ENCODE data around the gene CXCL16. TPM values are rescaled to one million over a fixed set of nuclear protein-coding genes. Genes with fewer than 3 reads are reported as not detected.

The CXCL16 gene
- total and polyA plus RNA-seq, 2 of the 13 experiments (the other 11 are each of a cell fraction or from before 2014, with no cell fraction given) = 9.4 to 101 TPM

- TF ChIP-seq SP1 (IDR thresholded peaks at IDR 0.05) (no peak), SP1 (CRISPR knock-in tag; IDR thresholded peaks at IDR 0.05) (peak; percentile 55), ZNF512 (CRISPR knock-in tag; IDR thresholded peaks at IDR 0.05) (no peak), BORCS8-MEF2B (CRISPR knock-in tag; IDR thresholded peaks at IDR 0.05) (no peak), POLR2AphosphoS5 (IDR thresholded peaks at IDR 0.05; ENCODE audit: low read depth, low read length) (peak; percentile 80), U2AF1 (optimal IDR thresholded peaks at IDR 0.05; ENCODE audit: low read depth, low read length) (no peak), SALL2 (CRISPR knock-in tag; IDR thresholded peaks at IDR 0.05) (no peak), POLR2A (IDR thresholded peaks at IDR 0.05; ENCODE audit: insufficient read depth in 1 of 2, low read depth in 2 of 2, low read length in 2 of 2) (peak; percentile 75 to 97), PCBP2 (optimal IDR thresholded peaks at IDR 0.05; ENCODE audit: low read depth, low read length, poor library complexity, severe bottlenecking) (no peak), ZNF484 (CRISPR knock-in tag; IDR thresholded peaks at IDR 0.05; ENCODE audit: borderline replicate concordance, low read depth) (no peak), ZMYM4 (CRISPR knock-in tag; IDR thresholded peaks at IDR 0.05) (peak; percentile 59), THYN1 (CRISPR knock-in tag; IDR thresholded peaks at IDR 0.05; ENCODE audit: borderline replicate concordance, low read depth) (no peak), ZSCAN29 (CRISPR knock-in tag; conservative IDR thresholded peaks at IDR 0.05) (no peak), ZNF776 (CRISPR knock-in tag; IDR thresholded peaks at IDR 0.05) (no peak), ZSCAN30 (CRISPR knock-in tag; IDR thresholded peaks at IDR 0.05) (no peak), DR1 (CRISPR knock-in tag; IDR thresholded peaks at IDR 0.05) (peak; percentile 42; the same call in 1 of the 2 replicates), ZNF766 (CRISPR knock-in tag; IDR thresholded peaks at IDR 0.05; ENCODE audit: borderline replicate concordance) (no peak), CENPX (CRISPR knock-in tag; IDR thresholded peaks at IDR 0.05) (no peak), THAP11 (CRISPR knock-in tag; IDR thresholded peaks at IDR 0.05) (no peak), TAF1 (CRISPR knock-in tag; IDR thresholded peaks at IDR 0.05) (peak; percentile 45; the same call in 1 of the 2 replicates), ISL2 (CRISPR knock-in tag; IDR thresholded peaks at IDR 0.05) (no peak), ETV6 (CRISPR knock-in tag; conservative IDR thresholded peaks at IDR 0.05) (no peak), ZNF891 (CRISPR knock-in tag; IDR thresholded peaks at IDR 0.05) (no peak), ZFP91 (CRISPR knock-in tag; IDR thresholded peaks at IDR 0.05; ENCODE audit: borderline replicate concordance) (no peak), MYPOP (CRISPR knock-in tag; IDR thresholded peaks at IDR 0.05) (no peak), MATR3 (CRISPR knock-in tag; IDR thresholded peaks at IDR 0.05) (no peak), TOE1 (CRISPR knock-in tag; IDR thresholded peaks at IDR 0.05) (no peak), NFYB (CRISPR knock-in tag; IDR thresholded peaks at IDR 0.05) (peak; percentile 90), E2F5 (CRISPR knock-in tag; conservative IDR thresholded peaks at IDR 0.05) (no peak), POGZ (CRISPR knock-in tag; IDR thresholded peaks at IDR 0.05) (peak; percentile 34; the same call in 1 of the 2 replicates)
Measured at GRCh38 chr17:4708436-4708835, 31.3 kb downstream of the CXCL16 start (continued).

All from HepG2 (cell line).